H1 (cell line): ENCODE measurements around the gene CYP2F1. TPM values are rescaled to one million over a fixed set of nuclear protein-coding genes. Genes with fewer than 3 reads are reported as not detected.
"Not testable (repeated sequence)": the region's sequence is repeated elsewhere in the genome, so short reads cannot be mapped to it uniquely, and the experiment has no call there.

Experiments
- CTCF ChIA-PET: fragments of 300-600 bp; sonication (Branson Sonifier 250); formaldehyde crosslinking; loops from one replicate; lab custom pipeline; 2021; ENCODE audit not compliant: partially characterized antibody; lab: Charles Lee
- POLR2A ChIA-PET: fragments of 300-600 bp; sonication (Branson Sonifier 250); formaldehyde crosslinking; loops from one replicate; lab custom pipeline; 2021; ENCODE audit warnings: inconsistent platforms; ENCODE audit not compliant: partially characterized antibody; lab: Charles Lee
- DNase-seq, 2 experiments: peaks; one replicate each; pipeline versions ENCODE4 v3.0.0 to v3.0.0-alpha.2; 2010 to 2022; ENCODE audit warnings: low spot score in 2 of 2, low read depth in 1 of 2, mixed read lengths in 1 of 2
- FAIRE-seq: peaks from 2 replicates; lab custom pipeline; 2011; peaks lifted over from hg19 to GRCh38; lab: Jason Lieb, UNC
- H2AFZ ChIP-seq: 2 replicates; pipeline ENCODE4 v1.8.1; 2012; ENCODE audit warnings: low read length, inconsistent platforms
- H2AK5ac ChIP-seq: 2 replicates; pipeline ENCODE4 v1.6.1; 2013; ENCODE audit warnings: low read depth, low read length
- H2BK120ac ChIP-seq: replicated peaks from 2 replicates; pipeline ENCODE3; 2013; ENCODE audit warnings: low read depth, low read length, inconsistent platforms
- H2BK12ac ChIP-seq: 2 replicates; pipeline ENCODE4 v1.6.1; 2013; ENCODE audit warnings: low read depth, low read length
- H2BK15ac ChIP-seq: 2 replicates; pipeline ENCODE4 v1.6.1; 2013; ENCODE audit warnings: low read length
- H2BK20ac ChIP-seq: 2 replicates; pipeline ENCODE4 v1.6.1; 2013; ENCODE audit warnings: low read length
- H2BK5ac ChIP-seq: 2 replicates; pipeline ENCODE4 v1.6.1; 2013; ENCODE audit warnings: low read depth, low read length
- H3K14ac ChIP-seq: 2 replicates; pipeline ENCODE4 v1.6.1; 2013; ENCODE audit warnings: inconsistent platforms; ENCODE audit not compliant: insufficient read length
- H3K18ac ChIP-seq: 2 replicates; pipeline ENCODE4 v1.6.1; 2013; ENCODE audit warnings: low read length; ENCODE audit errors: extremely low read depth
- H3K23ac ChIP-seq: 2 replicates; pipeline ENCODE4 v1.6.1; 2013; ENCODE audit warnings: inconsistent platforms; ENCODE audit not compliant: insufficient read length
- H3K23me2 ChIP-seq: 2 replicates; pipeline ENCODE4 v1.6.1; 2013; ENCODE audit warnings: low read depth, low read length
- H3K27ac ChIP-seq: 2 replicates; pipeline ENCODE4 v1.6.1; 2011; ENCODE audit warnings: low read depth, low read length, inconsistent platforms
- H3K27me3 ChIP-seq, 4 experiments: replicated peaks in 1 of 4; 1 replicate in 1 of 4; 2 replicates in 3 of 4; pipeline versions ENCODE4 v1.6.1 to v1.8.1; 2011 to 2013; ENCODE audit warnings: low read length in 3 of 4, mild to moderate bottlenecking in 3 of 4, inconsistent platforms in 2 of 4, mixed read lengths in 2 of 4, moderate library complexity in 1 of 4; ENCODE audit not compliant: control insufficient read depth in 3 of 4, insufficient read depth in 3 of 4; ENCODE audit errors: extremely low read depth in 1 of 4
- H3K36me3 ChIP-seq, 4 experiments: 2 replicates each; pipeline versions ENCODE4 v1.6.1 to v1.8.1; 2011 to 2013; ENCODE audit warnings: mild to moderate bottlenecking in 4 of 4, low read length in 3 of 4, moderate library complexity in 2 of 4, control low read depth in 1 of 4, inconsistent platforms in 1 of 4; ENCODE audit not compliant: insufficient read depth in 4 of 4, control insufficient read depth in 2 of 4
- H3K4ac ChIP-seq: replicated peaks from 2 replicates; pipeline ENCODE3; 2013; ENCODE audit warnings: low read length, low read depth, mixed read lengths, inconsistent platforms; ENCODE audit not compliant: insufficient read length
- H3K4me1 ChIP-seq, 4 experiments: replicated peaks in 1 of 4; 1 replicate in 1 of 4; 2 replicates in 3 of 4; pipeline versions ENCODE4 v1.6.1 to v1.8.1; 2011 to 2013; ENCODE audit warnings: low read length in 3 of 4, inconsistent platforms in 2 of 4, mixed read lengths in 1 of 4; ENCODE audit not compliant: insufficient read depth in 4 of 4, control insufficient read depth in 3 of 4
- H3K4me2 ChIP-seq, 2 experiments: 2 replicates each; pipeline versions ENCODE4 v1.6.1 to v1.8.1; 2011 to 2013; ENCODE audit warnings: low read depth in 2 of 2, low read length in 2 of 2, control low read depth in 1 of 2, inconsistent platforms in 1 of 2, mild to moderate bottlenecking in 1 of 2; ENCODE audit not compliant: insufficient read depth in 1 of 2
- H3K4me3 ChIP-seq, 4 experiments: fragments of 200-600, 300-600 bp in 1 of 4; sonication (generic), shearing (Covaris generic), sonication (Bioruptor Twin) in 1 of 4; 2 replicates each; pipeline versions ENCODE4 v1.5.1 to v1.8.1; 2011 to 2016; ENCODE audit warnings: low read length in 4 of 4, low read depth in 3 of 4, control low read depth in 2 of 4, inconsistent platforms in 2 of 4, mild to moderate bottlenecking in 2 of 4, mixed read lengths in 1 of 4, moderate library complexity in 1 of 4; ENCODE audit not compliant: insufficient read depth in 2 of 4; ENCODE audit errors: extremely low read depth in 1 of 4
- H3K56ac ChIP-seq: replicated peaks from 2 replicates; pipeline ENCODE3; 2013; ENCODE audit warnings: low read depth, mild to moderate bottlenecking, mixed read lengths, low read length, inconsistent platforms; ENCODE audit not compliant: insufficient read length
- H3K79me1 ChIP-seq: 2 replicates; pipeline ENCODE4 v1.6.1; 2013; ENCODE audit warnings: low read depth, low read length, control low read depth
- H3K79me2 ChIP-seq, 2 experiments: 2 replicates each; pipeline versions ENCODE4 v1.6.1 to v1.8.1; 2012 to 2013; ENCODE audit warnings: low read length in 2 of 2, mild to moderate bottlenecking in 2 of 2, inconsistent platforms in 1 of 2; ENCODE audit not compliant: insufficient read depth in 2 of 2, control insufficient read depth in 1 of 2
- H3K9ac ChIP-seq, 4 experiments: replicated peaks in 1 of 4; 1 replicate in 1 of 4; 2 replicates in 3 of 4; pipeline versions ENCODE4 v1.6.1 to v1.8.1; 2011 to 2013; ENCODE audit warnings: low read depth in 3 of 4, low read length in 3 of 4, control low read depth in 2 of 4, mild to moderate bottlenecking in 2 of 4, moderate library complexity in 2 of 4, inconsistent platforms in 1 of 4; ENCODE audit errors: extremely low read depth in 1 of 4
- H3K9me3 ChIP-seq, 2 experiments: 2 replicates each; pipeline versions ENCODE4 v1.6.1 to v1.8.1; 2012 to 2013; ENCODE audit warnings: mild to moderate bottlenecking in 2 of 2, moderate library complexity in 2 of 2, control low read depth in 1 of 2, inconsistent platforms in 1 of 2, low read depth in 1 of 2, low read length in 1 of 2, mixed read lengths in 1 of 2; ENCODE audit not compliant: insufficient read depth in 2 of 2
- H4K20me1 ChIP-seq, 2 experiments: replicated peaks in 1 of 2; 2 replicates each; pipeline versions ENCODE3 to v1.8.1; 2011 to 2013; ENCODE audit warnings: inconsistent platforms in 2 of 2, low read length in 2 of 2, mild to moderate bottlenecking in 1 of 2; ENCODE audit not compliant: insufficient read depth in 2 of 2, control insufficient read depth in 1 of 2
- H4K5ac ChIP-seq: 2 replicates; pipeline ENCODE4 v1.6.1; 2013; ENCODE audit warnings: low read length, low read depth, mixed read lengths, inconsistent platforms; ENCODE audit not compliant: insufficient read length
- H4K8ac ChIP-seq: 2 replicates; pipeline ENCODE4 v1.8.0; 2013; ENCODE audit warnings: mild to moderate bottlenecking, moderate library complexity, low read length, inconsistent platforms; ENCODE audit not compliant: insufficient read depth; ENCODE audit errors: extremely low read depth
- H4K91ac ChIP-seq: replicated peaks from 2 replicates; pipeline ENCODE3; 2013; ENCODE audit warnings: low read length, mixed read lengths, inconsistent platforms; ENCODE audit not compliant: insufficient read length
- E2F6 ChIP-seq: IDR thresholded peaks from 2 replicates; pipeline ENCODE4 v1.6.1; 2012; ENCODE audit warnings: inconsistent platforms
- KDM4A ChIP-seq: IDR thresholded peaks from one replicate; pipeline ENCODE4 v1.7.1; 2012; ENCODE audit warnings: low read depth, mild to moderate bottlenecking, moderate library complexity, low read length, inconsistent platforms; ENCODE audit not compliant: severe bottlenecking
- RBBP5 ChIP-seq: IDR thresholded peaks from 2 replicates; pipeline ENCODE4 v1.7.1; 2012; ENCODE audit warnings: low read depth, mild to moderate bottlenecking, inconsistent platforms, low read length, moderate library complexity, borderline replicate concordance
- TAF1 ChIP-seq: IDR thresholded peaks from 2 replicates; pipeline ENCODE4 v1.6.1; 2011; ENCODE audit warnings: mild to moderate bottlenecking, low read depth, low read length
- WGBS, 2 experiments: shearing (Covaris generic) in 1 of 2; methylation state at CpG; one replicate each; pipeline versions ENCODE4 v1.1.6 to v1.1.7; 2013 to 2015; ENCODE audit warnings: low lambda C conversion rate in 2 of 2, mixed read lengths in 2 of 2, inconsistent platforms in 1 of 2, low coverage in 1 of 2, missing lambda C conversion rate in 1 of 2; ENCODE audit not compliant: insufficient replicate concordance in 2 of 2, insufficient coverage in 1 of 2, insufficient read length in 1 of 2; ENCODE audit errors: extremely low coverage in 1 of 2, missing lambda C conversion rate in 1 of 2; 5-methylcytosine and 5-hydroxymethylcytosine counted together
- polyA plus RNA-seq, 7 experiments: library from polyadenylated mRNA; depleted of rRNA in 3 of 7; stranded (reverse) in 5 of 7; unstranded in 2 of 7; fragments of >200 nt in 5 of 7; fragments of 200-250 nt in 2 of 7; gene quantifications; 1 replicate in 5 of 7; 2 replicates in 1 of 7; 4 replicates in 1 of 7; pipeline versions ENCODE4 v1.2.1 to v1.2.3, GENCODE V29; 2011 to 2013; ENCODE audit warnings: missing spikeins in 2 of 7, mixed read lengths in 2 of 7
- total RNA-seq: library from RNA; stranded (reverse); fragmentation: NEBNext Ultra II Directional; extraction: Animal tissue kit (Norgen Biotek cat#: 25700); gene quantifications from 2 replicates; pipeline ENCODE4 v1.2.1, GENCODE V29; 2021
- TF ChIP-seq, protein P1 (sequence below): IDR thresholded peaks from 2 replicates; pipeline ENCODE4 v1.6.1; 2012; ENCODE audit warnings: inconsistent platforms

CYP2F1 gene
- total and polyA plus RNA-seq, 2 of the 8 experiments (the other 6 are each of a cell fraction or from before 2014, with no cell fraction given): 0.17 TPM; not detected in 1

GRCh38 chr19:41135390-41136384, 21.5 kb downstream of the CYP2F1 start:
- H2BK120ac ChIP-seq, H2BK5ac ChIP-seq, H3K9ac ChIP-seq, H3K36me3 ChIP-seq, FAIRE-seq, H3K79me2 ChIP-seq, H2BK12ac ChIP-seq, H3K23ac ChIP-seq, H3K27me3 ChIP-seq, H3K79me1 ChIP-seq, H2BK20ac ChIP-seq, H3K9me3 ChIP-seq, H2AFZ ChIP-seq, H3K56ac ChIP-seq, H3K4ac ChIP-seq, H2AK5ac ChIP-seq, H4K20me1 ChIP-seq, H3K23me2 ChIP-seq, H4K8ac ChIP-seq, POLR2A ChIA-PET, H3K14ac ChIP-seq, H4K91ac ChIP-seq: not testable (repeated sequence)
- 15% methylated on average over 63 of the region's 76 CpGs; no CpG with 5 or more reads in 1 of the 2 experiments for WGBS, 2 experiments
- 0 out of 2 replicates have a peak overlapping the region, but pooled peaks have one; percentile 31 for H2BK15ac ChIP-seq
- peak; percentile 34 to 86 for DNase-seq
- peak overlapping the region; percentile 32 to 64 (median 40) for H3K4me3 ChIP-seq
- CTCF ChIA-PET: interaction anchor here (0.7 to 1.2 kb wide), 2 partner anchors 314 to 315 kb away, joined by 3 read pairs; no protein-coding TSS in a partner anchor
- H4K5ac ChIP-seq: peak overlapping the region; percentile 91
- TF ChIP-seq KDM4A (peak; percentile 35), E2F6 (peak; percentile 61; the same call in 1 of the 2 replicates), RBBP5 (peak; percentile 56; the same call in 1 of the 2 replicates), TAF1 (0 out of 2 replicates have a peak, but pooled peaks have one; percentile 33)
- TF ChIP-seq, protein P1, sequence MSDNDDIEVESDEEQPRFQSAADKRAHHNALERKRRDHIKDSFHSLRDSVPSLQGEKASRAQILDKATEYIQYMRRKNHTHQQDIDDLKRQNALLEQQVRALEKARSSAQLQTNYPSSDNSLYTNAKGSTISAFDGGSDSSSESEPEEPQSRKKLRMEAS: 0 out of 2 replicates have a peak, but pooled peaks have one; percentile 37
- peaks cover 0 to 10% (median 0%) of the 10 kb centered on the region in 4 experiments; a peak in 2 of 7 replicates for H3K4me1 ChIP-seq
- H3K27ac ChIP-seq: peak overlapping the region; percentile 7; the same call in 1 of the 2 replicates
- peak overlapping the region; percentile 69 to 84 for H3K4me2 ChIP-seq
- H3K18ac ChIP-seq: peak overlapping the region; percentile 87
